Testis (tissue), 3 donors: ENCODE results near the gene MNX1. TPM values are rescaled to one million over a fixed set of nuclear protein-coding genes. Genes with fewer than 3 reads are reported as not detected.

Experiments
- DNase-seq: peaks from one replicate; pipeline ENCODE4 v3.0.0-alpha.2; 2019
- H3K27ac ChIP-seq, 2 donors: fragments of 200-600 bp; sonication (generic); one replicate each; pipeline ENCODE4 v1.5.1; 2019
- H3K27me3 ChIP-seq: fragments of 200-600 bp; sonication (generic); one replicate; pipeline ENCODE4 v1.5.1; 2019
- H3K36me3 ChIP-seq: fragments of 200-600 bp; sonication (generic); one replicate; pipeline ENCODE4 v1.5.1; 2017; ENCODE audit warnings: low read depth; ENCODE audit errors: missing control alignments
- H3K4me1 ChIP-seq: fragments of 200-600 bp; sonication (generic); one replicate; pipeline ENCODE4 v1.5.1; 2019
- H3K4me3 ChIP-seq, 2 donors: fragments of 200-600 bp; sonication (generic); one replicate each; pipeline ENCODE4 v1.5.1; 2017 to 2019
- H3K9me3 ChIP-seq: fragments of 200-600 bp; sonication (generic); one replicate; pipeline ENCODE4 v1.5.1; 2017
- POLR2A ChIP-seq: fragments of 450-650 bp; IDR thresholded peaks from one replicate; pipeline ENCODE4 v1.6.1; 2017; ENCODE audit warnings: antibody characterized with exemption, mild to moderate bottlenecking, moderate library complexity
- WGBS, 2 donors: methylation state at CpG; one replicate each; pipeline ENCODE4 v1.1.5; 2018; 5-methylcytosine and 5-hydroxymethylcytosine counted together
- intact Hi-C: fragments of 100-400 bp; cut with DNase I; formaldehyde crosslinking; loops from one replicate; pipeline ENCODE4 v1.15.1; 2023; ENCODE audit warnings: low total_unique reads
- polyA plus RNA-seq: library from polyadenylated mRNA; stranded (reverse); fragments of 350-450 nt; fragmentation: Illumina TruSeq; extraction: RNeasy Lipid Tissue Mini Kit (QIAGEN cat#74804); gene quantifications from one replicate; pipeline ENCODE4 v1.2.3, GENCODE V29; 2014; ENCODE audit warnings: low read depth, low replicate concordance; ENCODE audit not compliant: insufficient read depth
- total RNA-seq, 2 donors: library from RNA; depleted of rRNA; stranded (reverse); fragments of >200 nt; gene quantifications; one replicate each; pipeline ENCODE4 v1.2.3, GENCODE V29; 2016
- TF ChIP-seq, protein P1 (sequence below), 3 experiments: fragments of 450-650 bp in 2 of 3; fragments of 200-600 bp in 1 of 3; sonication (generic) in 1 of 3; IDR thresholded peaks; one replicate each; pipeline ENCODE4 v1.5.1; 2016 to 2019; ENCODE audit warnings: antibody characterized with exemption in 3 of 3, mild to moderate bottlenecking in 2 of 3, moderate library complexity in 1 of 3

Gene MNX1
- total and polyA plus RNA-seq, 3 donors from 2014 or later, result 1.5 to 3.3 (median 3.0) TPM

DNA sequence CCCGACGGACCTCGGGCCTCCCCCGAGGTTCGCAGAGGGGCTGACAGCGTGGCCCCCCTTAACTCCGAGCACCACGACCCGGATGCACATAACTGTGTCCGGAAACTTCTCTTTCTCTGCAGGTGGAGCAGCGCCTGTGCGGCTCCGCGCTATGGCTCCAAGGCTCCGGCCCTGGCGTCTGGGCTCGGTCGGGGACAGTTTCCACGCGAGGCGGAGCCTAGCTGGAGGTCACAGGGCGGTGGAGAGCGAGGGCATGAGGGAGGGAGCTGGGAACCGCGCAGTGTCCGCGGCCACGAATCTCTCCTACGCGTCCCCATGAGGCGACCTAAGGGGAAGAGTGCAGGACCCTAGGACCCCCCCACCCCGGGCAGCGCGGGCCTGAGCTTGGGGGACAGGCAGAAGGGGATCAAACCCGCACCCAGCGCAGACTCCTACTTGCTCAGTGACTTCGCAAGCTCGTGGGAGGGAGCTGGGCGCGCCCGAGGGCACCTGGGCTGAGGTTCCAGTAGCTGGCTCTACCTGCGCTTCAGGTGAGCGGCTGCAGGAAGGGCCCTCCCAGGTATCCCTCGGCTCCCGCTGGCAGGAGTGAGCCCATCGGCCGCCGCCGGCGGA, 8.6 kb upstream of the MNX1 start:
- DNase-seq, result no peak
- peaks cover 6% of the 10 kb centered on the region for H3K4me1 ChIP-seq
- H3K36me3 ChIP-seq, result no peaks in the 10 kb centered on the region
- H3K9me3 ChIP-seq, result no peaks in the 10 kb centered on the region
- H3K27ac ChIP-seq, result no peak overlapping the region
- TF ChIP-seq, protein P1, sequence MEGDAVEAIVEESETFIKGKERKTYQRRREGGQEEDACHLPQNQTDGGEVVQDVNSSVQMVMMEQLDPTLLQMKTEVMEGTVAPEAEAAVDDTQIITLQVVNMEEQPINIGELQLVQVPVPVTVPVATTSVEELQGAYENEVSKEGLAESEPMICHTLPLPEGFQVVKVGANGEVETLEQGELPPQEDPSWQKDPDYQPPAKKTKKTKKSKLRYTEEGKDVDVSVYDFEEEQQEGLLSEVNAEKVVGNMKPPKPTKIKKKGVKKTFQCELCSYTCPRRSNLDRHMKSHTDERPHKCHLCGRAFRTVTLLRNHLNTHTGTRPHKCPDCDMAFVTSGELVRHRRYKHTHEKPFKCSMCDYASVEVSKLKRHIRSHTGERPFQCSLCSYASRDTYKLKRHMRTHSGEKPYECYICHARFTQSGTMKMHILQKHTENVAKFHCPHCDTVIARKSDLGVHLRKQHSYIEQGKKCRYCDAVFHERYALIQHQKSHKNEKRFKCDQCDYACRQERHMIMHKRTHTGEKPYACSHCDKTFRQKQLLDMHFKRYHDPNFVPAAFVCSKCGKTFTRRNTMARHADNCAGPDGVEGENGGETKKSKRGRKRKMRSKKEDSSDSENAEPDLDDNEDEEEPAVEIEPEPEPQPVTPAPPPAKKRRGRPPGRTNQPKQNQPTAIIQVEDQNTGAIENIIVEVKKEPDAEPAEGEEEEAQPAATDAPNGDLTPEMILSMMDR (IDR thresholded peaks at IDR 0.05), result no peak
- TF ChIP-seq POLR2A, result no peak
- no peak overlapping the region for H3K4me3 ChIP-seq
- WGBS, 2 donors, result 0 to 6% methylated on average over 19 to 38 of the region's 50 CpGs
- intact Hi-C loops, result no loop called here
- H3K27me3 ChIP-seq, result no peaks in the 10 kb centered on the region

GRCh38 chr7:157018328-157018996, 8.0 kb upstream of the MNX1 start:
- Histone ChIP-seq H3K4me1 (peaks cover 6% of the 10 kb centered on the region), H3K36me3 (no peaks in the 10 kb centered on the region), H3K9me3 (no peaks in the 10 kb centered on the region), H3K4me3 (no peak overlapping the region), H3K27ac (no peak overlapping the region), H3K27me3 (no peaks in the 10 kb centered on the region)
- no peak for TF ChIP-seq POLR2A
- TF ChIP-seq, protein P1 (IDR thresholded peaks at IDR 0.05), result no peak
- DNase-seq, result no peak
- WGBS, 2 donors, result 2% methylated on average over 18 to 49 of the region's 49 CpGs
- intact Hi-C loops, result no loop called here

- Histone ChIP-seq H3K27me3 (no peaks in the 10 kb centered on the region), H3K9me3 (no peaks in the 10 kb centered on the region), H3K36me3 (no peaks in the 10 kb centered on the region), H3K27ac (no peak overlapping the region), H3K4me1 (peaks cover 6% of the 10 kb centered on the region), H3K4me3 (no peak overlapping the region)
- TF ChIP-seq, protein P1 (IDR thresholded peaks at IDR 0.05), result no peak
- TF ChIP-seq POLR2A, result no peak
- DNase-seq, result no peak
- 1 to 2% methylated on average over 9 to 42 of the region's 48 CpGs for WGBS, 2 donors
- intact Hi-C loops, result no loop called here
Observed at GRCh38 chr7:157017603-157018327, 7.3 kb upstream of the MNX1 start.

DNA sequence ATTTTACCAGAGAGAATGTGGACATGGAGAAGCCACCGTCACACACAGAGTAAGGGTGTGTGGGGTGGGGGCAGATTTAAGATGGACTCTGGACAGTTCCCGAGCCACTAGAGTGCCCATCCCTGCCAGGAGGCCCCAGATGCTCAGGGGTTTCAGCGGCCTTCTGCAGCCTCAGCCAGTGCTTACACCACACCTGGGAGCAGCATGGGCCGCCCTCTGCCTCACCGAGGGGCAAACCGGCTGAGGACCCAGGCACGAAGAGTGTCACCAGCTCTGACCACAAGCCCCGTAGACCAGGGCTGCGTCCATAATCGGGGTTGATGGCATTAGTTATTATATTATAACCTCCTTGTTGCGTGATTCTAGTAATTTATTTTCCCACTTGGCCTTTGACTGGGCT, 6.7 kb upstream of the MNX1 start:
- no peaks in the 10 kb centered on the region for H3K27me3 ChIP-seq
- TF ChIP-seq, protein P1 (IDR thresholded peaks at IDR 0.05), result no peak
- TF ChIP-seq POLR2A, result no peak
- H3K4me1 ChIP-seq, result peaks cover 6% of the 10 kb centered on the region
- no peaks in the 10 kb centered on the region for H3K36me3 ChIP-seq
- no peak overlapping the region for H3K4me3 ChIP-seq
- 3 to 14% methylated on average over 10 to 11 of the region's 11 CpGs for WGBS, 2 donors
- no peaks in the 10 kb centered on the region for H3K9me3 ChIP-seq
- DNase-seq, result no peak
- intact Hi-C loops, result no loop called here
- no peak overlapping the region for H3K27ac ChIP-seq
